Stimulated activated CD4-positive, alpha-beta T cell treated with anti-CD3 and anti-CD28 coated beads, Interleukin-1b, Interleukin-23, amount 100 ng/mL, for 24 hours (primary cell): ENCODE measurements around the gene PPP1R12B.
"Not testable (repeated sequence)": the region's sequence is repeated elsewhere in the genome, so short reads cannot be mapped to it uniquely, and the experiment has no call there.

Experiments
- DNase-seq, 4 experiments: peaks; one replicate each; pipeline ENCODE4 v3.0.0-alpha.2; 2020; ENCODE audit warnings: low read depth in 4 of 4, low spot score in 1 of 4

Gene PPP1R12B

DNA sequence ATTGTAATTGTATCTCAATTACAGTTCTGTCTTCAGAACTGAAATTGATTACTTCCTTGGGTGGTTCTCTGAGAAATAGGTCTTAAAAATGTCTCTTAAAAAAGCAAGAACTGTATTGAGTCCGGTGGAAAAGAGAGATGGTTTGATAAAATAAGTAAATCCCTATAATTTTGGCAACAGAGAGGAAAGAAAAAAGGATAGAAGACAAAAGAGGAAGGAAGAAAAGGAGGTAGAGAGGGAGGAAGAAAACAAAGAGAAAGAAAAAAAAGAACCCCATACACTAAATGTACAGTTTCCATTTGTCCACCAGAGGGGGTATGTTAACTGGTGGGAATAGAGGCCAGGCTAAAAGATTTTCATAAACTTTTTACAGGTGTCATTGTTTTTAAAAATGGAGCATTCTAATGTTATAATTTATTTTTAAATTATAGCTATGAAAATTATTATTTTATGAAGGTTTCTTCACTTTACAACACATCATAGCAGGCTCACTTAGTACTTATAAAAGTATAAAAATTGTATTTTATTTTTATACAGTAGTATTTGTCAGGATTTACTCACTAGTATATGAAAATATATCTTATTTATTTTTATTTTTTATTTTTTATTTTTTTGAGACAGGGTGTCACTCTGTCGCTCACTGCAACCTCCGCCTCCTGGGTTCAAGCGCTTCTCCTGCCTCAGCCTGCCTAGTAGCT, 4.7 kb upstream of the PPP1R12B start:
- DNase-seq = no peak

DNA sequence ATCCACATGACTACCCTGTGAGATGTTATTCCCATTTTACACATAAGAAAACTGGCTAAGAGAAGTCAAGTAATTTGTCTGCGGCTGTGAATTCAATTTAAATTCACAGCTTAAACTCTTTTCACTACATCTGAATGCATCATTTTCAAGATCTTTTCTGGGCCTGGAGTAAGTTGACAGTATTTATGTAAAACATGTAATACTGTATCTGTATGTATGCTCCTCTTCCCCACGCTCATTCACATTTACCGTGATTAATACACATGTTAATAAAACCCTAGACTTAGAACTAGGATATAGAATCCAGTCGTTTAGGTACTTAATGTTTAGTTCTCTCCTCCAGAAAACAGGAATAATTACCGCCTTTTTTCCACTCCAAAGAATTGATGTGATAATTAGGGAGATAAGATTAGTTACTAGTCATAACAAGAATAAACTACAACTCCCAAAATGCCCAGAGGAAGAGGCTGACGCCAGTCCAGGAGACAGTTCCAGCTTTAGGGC, 442 bp upstream of the PPP1R12B start:
- no peak for DNase-seq

DNA sequence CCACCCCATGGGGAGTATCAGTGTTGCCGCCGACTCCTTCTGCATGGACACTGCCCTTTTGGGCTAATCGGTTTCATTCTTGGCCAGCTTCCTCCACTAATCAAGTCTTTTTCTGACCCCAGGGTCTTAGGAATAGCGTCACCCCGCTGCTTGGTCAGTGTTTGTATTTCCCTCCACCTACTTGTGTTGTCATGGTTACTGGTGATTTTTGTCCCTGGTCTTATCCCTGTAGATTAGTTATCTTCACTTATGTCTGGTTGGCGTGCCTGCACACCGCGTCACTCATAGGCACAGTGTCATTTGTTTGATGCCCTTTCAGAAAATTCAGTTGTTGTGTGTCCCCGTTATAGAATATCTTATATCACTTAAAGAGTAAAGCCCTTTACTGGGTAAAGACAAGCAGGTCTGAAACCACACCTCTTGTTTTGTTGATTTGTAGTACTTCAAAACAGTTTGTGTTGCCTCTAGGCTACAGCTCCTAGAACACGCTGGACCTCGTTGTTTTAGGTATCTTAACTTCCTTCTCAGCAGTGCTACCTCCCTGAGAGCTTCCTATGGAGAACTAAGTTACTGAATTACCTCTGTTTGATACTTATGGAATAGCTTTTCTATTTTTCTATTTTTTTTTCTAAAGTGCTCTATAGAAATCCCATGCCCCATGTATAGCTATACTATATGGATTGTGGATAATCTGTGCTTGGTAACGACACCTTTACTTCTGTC, 868 bp downstream of the PPP1R12B start:
- DNase-seq = no peak

DNA sequence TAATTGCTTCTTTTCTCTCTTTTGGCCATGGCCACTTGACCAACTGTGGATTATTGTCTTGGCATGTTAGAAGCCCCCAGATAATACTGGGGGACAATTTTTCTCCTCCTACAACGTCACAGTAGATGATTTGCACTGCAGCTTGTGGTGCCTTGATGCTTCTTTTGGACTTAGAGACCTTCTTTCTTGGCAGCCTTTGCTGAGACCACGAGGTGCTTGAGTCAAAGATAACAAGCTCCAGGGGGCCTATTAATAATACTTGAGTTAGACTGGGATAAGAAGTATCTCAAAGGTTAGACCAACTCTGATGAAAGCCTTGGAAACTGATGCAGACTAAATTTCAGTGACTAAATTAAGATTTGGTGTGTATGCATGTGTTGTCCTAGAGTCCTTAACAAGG, 3.2 kb downstream of the PPP1R12B start:
- DNase-seq = no peak

DNA sequence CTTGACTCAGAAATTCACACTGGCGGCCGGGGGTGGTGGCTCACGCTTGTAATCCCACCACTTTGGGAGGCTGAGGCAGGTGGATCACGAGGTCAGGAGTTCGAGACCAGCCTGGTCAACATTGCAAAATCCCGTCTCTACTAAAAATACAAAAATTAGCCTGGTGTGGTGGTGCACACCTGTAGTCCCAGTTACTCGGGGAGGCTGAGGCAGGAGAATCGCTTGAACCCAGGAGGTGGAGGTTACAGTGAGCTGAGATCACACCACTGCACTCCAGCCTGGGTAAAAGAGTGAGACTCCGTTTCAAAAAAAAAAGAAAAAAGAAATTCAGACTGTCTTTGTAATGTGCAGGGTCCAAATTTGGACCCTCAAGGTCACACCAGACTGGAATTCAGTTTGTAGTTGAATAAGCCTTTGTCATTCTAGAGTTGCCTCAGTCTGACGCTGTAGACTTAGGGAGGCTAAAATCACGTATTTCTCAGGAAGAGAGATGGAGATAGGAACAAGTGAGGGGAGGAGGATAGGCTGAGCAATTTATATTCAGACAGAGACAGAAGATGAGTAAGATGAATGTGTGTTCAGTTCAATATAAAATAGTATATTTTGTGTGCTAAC, 4.2 kb downstream of the PPP1R12B start:
- DNase-seq = not testable (repeated sequence)

DNA sequence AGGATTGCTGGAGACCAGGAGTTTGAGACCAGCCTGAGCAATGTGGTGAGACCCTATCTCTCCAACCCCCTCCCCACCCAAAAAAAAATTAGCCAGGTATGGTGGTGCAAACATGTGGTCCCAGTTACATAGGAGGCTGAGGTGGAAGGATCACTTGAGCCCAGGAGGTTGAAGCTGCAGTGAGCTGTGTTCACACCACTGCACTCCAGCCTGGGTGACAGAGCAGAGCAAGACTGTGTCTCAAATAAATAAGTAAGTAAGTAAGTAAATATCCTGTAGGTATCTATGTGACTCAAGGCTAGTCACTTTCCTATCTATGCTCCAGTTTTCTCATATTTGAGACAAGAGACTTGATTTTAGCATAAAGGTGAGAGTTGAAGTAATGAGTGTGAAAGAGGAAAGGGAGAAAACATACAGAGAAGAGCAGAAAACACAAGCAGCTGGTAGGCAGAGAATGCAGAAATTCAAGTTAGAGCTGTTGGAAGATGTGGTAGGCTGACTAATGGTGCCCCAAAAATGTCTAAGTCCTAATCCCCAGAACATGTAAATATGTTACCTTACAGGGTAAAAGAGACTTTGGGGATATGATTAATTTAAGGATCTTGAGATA, 7.5 kb downstream of the PPP1R12B start:
- no peak for DNase-seq

DNA sequence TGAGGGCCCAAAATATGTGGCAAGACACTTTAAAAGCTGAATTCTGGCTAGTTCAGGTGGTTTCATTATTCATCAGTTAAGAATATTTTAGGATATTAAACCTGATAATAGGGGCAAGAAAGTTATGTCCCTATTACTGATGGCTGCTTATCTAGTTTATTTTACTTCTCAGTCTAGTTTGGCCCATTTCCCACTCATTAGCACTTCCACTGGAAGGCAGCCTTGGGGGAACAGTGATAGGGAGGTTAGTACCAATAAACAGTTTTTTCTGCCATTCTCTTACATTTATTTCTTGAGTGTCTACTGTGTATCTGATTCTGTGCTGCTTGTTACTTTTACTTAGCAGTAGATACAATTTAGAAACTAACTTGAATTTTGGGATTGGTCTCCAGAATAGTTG, 9.0 kb downstream of the PPP1R12B start:
- no peak for DNase-seq

DNA sequence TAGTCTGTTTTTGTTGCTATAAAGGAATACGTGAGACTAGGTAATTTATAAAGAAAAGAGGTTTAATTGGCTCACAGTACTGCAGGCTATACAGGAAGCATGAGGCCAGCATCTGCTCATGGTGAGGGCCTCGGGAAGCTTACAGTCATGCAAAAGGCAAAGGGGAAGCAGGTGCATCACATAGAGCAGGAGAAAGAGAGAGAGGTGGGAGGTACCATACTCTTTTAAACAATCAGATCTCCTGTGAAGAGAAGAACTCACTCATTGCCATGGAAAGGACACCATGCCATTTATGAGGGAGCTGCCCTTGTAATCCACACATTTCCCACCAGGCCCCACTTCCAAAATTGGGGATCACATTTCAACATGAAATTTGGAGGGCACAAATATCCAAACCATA, 12.7 kb downstream of the PPP1R12B start:
- DNase-seq = no peak

DNA sequence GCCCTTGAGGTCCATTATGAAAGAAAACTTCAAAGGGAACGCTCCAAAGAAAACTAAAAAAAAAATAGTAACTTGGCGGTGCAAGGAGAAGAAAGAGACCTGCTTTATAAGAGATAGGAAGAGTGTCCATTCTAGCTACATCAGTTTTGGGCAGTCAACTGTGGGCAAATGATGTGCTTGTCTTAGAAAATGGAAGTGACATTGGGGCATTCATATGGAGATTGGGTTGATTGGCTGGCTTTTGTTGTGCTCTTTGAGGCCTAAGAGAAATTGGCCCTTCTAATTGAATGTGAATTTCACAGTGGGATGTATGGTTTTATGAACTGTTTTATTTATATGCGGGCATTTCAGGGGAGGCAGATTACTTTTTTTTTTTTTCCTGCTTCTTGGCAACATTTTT, 13.2 kb downstream of the PPP1R12B start:
- DNase-seq = no peak

DNA sequence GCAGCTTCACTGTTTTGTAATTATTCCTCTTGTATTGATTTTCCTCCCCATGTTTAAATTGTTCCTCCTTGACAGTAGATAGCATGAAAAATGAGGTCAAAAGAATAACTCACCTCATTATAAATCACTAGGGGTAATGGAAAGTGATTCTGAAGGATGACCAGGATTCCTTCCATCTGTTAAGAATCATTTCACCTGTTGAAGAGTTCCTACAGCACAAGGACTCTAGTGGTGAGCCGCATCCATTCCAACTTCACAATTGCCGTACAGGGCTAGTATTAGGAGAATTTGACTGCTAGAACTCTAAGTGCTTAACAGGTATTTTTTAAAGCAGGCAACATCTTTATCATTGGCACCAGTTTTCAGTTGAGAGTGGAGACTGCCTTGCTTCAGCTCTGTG, 13.7 kb downstream of the PPP1R12B start:
- DNase-seq = no peak

DNA sequence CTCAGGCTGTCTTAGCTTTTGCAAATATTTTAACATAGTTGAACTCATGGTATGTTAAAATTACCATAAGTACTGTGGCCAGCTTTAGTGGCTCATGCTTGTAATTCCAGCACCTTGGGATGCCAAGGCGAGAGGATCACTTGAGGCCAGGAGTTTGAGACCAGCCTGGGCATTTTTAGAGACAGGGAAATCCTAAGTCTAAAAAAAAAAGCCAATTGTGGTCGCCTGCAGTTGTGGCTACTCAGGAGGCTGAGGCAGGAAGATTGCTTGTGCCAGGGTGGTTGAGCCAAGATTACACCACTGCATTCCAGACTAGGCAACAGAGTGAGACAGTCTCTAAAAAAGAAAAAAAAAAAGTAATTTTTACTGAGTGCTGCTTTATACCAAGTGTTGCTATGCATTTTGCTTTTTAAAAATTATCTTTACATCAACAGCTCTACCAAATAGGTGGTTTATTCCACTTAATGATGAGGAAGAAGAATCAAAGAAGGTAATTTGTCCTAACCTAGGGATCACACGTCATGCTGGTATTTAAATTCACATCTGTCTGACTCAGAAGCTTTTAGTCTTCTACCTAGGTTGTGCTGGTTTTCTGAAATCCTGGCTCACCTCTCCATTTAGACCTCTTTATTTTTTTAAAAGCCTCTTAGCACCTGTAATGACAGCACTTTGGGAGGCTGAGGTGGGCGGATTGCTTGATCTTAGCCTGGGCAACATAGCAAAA, 16.8 kb downstream of the PPP1R12B start:
- DNase-seq = no peak

DNA sequence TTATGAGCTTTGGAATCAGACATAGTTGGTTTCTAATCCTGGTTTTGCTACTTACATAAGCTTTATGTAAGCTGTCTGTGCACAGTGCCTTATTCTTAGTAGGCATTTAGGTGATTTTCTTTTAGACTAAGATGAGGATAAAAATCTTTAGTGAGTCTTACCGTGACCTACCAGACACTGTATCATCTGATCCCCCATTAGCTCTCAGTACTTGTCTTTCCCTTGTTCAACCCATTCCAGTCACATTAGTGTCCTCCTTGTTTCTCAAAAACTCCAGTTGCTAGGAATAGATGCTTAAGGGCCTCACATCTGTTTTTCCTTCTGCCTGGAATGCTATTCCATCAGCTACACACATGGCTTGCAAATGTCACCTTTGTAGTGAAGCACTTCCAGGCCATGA, 18.8 kb downstream of the PPP1R12B start:
- DNase-seq = no peak

DNA sequence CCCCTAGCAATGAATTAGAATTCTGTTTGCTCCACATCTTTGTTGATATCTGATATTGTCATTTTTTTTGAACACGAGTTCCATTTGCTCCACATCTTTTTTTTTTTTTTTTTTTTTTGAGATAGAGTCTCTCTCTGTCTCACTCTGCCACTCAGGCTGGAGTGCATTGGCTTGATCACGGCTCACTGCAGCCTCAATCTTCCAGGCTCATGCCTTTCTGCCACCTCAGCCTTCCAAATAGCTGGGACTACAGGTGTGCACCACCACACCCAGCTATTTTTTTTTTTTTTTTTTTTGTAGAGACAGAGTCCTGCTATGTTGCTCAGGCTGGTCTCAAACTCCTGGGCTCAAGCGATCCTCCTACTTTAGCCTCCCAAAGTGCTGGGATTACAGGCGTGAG, 22.4 kb downstream of the PPP1R12B start:
- DNase-seq = not testable (repeated sequence)

DNA sequence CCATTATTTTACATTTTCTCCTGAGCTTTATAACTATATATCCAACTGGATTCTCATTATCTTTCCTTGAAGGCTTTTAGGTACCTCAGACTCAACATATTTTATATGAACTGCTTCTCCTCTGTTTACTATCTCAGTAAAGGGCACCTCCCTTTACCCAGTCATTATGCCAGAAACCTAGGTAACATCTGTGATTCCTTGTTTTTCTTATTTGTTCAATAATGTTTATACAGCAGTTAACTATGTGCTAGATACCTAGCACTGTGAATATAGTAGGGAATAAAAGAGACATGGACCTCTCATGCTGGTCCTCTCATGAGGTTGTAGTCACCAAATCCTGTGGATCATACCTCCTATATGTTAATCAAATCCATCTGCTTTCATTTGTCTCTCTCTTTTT, 25.6 kb downstream of the PPP1R12B start:
- DNase-seq = no peak

DNA sequence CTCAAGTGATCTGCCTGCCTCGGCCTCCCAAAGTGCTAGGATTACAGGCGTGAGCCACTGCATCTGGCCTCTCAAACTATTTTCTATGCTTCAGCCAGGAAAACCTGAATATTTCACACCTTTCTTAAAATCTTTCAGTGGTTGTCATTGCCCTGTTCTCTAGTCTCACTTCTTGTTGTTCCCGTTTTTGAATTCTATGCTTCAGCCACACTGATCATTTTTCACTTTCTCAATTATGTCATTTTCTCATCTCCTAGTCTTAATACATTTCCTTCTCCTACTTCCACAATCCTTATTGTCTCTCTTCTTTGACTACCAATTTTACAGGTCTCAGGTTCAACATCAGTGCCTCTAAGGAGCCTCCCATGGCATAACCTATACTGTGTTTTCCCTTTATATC, 26.7 kb downstream of the PPP1R12B start:
- DNase-seq = not testable (repeated sequence)

DNA sequence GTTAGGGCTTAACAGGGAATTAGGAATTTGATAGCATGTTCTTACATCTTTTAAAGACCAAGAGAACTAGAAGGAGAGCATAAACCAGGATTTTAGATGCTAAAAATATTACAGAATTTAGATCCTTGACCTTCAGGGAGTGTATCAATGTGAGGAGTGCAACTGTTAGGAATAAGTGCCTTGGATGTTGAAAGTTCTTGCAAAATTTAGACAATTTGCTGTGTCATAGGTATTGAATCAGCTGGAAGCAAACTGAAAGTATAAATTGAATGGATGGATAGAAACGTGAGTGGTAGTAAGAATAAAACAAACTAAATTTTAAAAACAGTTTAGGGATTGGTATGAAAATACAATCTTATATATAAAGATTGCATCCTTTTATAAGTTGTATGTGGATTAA, 27.7 kb downstream of the PPP1R12B start:
- no peak for DNase-seq

DNA sequence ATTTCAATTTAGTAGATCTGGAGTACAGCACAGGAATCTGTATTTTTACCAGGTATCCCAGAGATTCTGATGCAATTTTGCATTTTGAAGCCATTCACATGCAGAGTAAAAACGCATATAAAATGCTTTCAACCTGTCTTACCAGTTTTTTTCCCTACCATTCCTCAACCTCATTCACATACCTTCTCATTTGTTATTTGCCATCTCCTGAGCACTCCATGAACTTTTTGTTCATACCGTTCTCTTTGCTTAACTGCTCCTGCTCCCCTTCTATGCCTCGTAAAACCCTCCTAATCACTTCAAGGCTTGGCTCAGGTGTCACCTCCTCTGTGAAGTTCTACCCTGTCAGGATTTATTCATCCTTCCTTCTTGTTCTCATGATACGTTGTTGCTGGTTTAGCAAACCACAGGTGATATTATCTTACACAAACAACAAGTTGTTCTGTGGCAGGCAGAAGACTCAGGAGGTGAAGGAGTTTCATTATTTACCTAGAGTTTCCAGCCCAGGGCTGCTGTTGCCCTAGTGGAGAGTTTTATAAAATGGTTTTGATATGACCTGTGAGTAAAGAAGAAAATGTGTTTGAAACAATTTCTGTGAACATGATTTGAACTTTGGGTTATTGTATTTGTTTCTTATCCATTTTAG, 31.5 kb downstream of the PPP1R12B start:
- DNase-seq = not testable (repeated sequence)

DNA sequence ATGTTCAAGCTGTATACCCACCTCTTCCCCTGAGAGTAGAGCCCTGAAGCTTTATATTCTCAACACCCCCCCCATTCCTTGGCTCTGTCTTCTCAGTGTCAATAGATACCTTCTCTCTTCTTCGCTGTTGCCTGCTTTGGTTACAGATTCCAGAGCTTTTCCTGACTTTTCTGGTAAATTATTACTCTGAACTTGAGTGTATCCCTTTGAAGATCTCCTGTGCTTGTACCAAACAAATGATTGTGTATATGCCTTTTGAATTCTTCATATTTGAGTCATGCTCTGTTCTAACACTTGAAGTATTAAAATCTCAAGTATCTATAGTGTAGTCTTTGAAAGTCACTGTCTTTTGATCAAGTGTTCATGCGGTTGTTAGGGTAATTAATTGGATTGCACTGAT, 32.0 kb downstream of the PPP1R12B start:
- DNase-seq = not testable (repeated sequence)

DNA sequence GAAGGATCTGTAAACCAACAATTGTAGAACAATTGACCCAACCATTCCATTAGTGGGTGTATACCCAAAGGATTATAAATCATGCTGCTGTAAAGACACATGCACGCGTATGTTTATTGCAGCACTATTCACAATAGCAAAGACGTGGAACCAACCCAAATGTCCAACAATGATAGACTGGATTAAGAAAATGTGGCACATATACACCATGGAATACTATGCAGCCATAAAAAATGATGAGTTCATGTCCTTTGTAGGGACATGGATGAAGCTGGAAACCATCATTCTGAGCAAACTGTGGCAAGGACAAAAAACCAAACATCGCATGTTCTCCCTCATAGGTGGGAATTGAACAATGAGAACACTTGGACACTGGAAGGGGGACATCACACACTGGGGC, 33.4 kb downstream of the PPP1R12B start:
- not testable (repeated sequence) for DNase-seq

DNA sequence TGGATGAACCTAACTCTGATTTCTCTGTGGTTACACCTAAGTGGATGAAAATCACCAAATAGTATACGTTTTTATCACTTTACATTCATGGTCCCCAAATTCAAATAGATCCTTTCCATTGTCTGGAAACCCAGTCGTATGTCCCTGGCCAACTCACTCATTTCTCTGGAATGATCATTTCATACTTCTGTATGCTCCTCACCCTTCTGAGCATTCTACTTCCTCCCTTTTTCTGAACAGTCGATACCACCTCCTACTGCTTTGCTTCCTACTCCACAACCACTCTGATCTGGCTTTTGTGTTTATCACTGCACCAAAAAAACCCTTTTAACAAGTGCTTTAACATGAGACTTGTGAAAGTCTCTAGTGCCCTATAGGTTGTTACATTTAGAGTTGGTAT, 47.3 kb downstream of the PPP1R12B start:
- not testable (repeated sequence) for DNase-seq

DNA sequence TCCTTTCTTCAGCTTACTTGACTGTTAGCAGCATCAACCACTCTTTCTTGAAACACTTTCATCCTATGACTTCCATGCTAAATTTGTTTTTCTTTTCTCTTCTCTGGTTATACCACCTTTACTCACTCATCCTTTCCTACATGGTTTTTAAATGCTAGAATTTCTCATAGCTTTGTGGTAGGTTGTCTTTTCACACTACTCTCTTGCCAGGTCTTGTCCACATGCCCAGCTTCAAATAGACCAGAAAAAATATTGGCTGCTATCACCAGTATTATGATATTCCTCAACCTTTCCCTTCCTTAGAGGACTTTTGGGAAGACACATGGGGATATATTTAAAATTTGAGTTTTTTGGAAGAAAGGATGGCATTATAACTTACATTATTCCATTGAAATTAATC, 48.8 kb downstream of the PPP1R12B start:
- DNase-seq = no peak
